SKM-1 (cell line): ENCODE data around the gene EFNA5.

Source experiments
- DNase-seq: peaks from one replicate; lab custom pipeline; 2025; ENCODE audit not compliant: unreplicated experiment; lab: John Stamatoyannopoulos, UW

EFNA5 gene

GRCh38 chr5:107341376-107342084 lies 329.2 kb downstream of the EFNA5 start:
- no peak for DNase-seq

DNA sequence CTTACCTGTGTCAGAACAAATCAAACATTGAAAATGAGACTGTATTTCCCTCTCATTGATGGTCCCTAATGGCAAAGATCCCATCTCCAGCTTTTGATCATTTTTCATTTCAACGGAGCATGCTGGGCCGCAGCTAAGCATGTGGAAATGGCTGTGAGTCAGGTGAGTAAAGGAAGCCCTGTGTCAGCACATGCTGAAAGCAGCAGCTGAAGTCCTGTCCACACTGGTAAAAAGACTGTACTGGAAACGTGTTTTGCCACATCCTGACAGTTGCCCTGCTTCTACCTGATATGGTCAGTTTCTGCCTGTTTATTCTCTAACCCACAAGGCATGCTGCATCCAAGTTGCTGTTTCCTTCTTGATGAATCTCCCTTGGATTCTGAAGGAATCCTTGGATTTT lies 330.1 kb downstream of the EFNA5 start:
- DNase-seq, result no peak

DNA sequence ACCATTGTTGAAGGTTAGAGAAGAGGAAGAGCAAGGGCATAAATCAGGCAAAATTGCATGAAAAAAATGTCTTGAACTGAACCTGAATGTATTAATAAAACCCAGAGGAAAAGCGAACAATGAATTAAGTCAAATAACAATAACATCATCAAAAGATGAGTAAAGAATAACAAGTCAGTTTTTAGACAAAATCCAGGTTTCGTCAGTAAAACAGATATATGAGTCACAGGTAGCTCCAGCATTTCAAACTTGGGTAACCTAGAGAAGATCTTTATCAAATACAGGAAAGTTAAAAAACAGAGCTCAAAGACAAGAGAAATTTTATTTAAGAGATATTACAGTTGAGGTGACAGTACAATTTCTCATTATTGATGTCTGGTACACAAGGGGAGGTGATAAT lies 332.4 kb downstream of the EFNA5 start:
- DNase-seq, result no peak

GRCh38 chr5:107337281-107337680 lies 333.5 kb downstream of the EFNA5 start:
- DNase-seq, result no peak

DNA sequence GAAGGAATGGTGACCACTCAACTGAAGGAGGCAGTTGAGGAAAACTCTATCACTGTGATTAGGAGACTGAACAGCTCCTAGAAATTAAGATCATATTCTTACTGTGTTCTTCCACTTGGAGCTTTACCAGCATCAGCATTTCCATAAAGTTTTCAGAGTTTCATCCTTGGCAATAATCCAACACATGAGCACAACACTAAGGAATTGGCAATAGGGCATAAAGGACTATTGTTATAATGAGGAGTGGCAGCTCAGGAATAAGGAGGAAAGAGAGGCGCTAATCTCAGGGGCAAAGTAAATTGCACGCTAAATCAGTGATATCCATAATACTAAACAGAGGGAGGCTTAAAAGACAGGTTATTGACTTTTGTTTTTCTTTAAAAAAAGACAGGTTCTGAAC lies 338.9 kb downstream of the EFNA5 start:
- no peak for DNase-seq

DNA sequence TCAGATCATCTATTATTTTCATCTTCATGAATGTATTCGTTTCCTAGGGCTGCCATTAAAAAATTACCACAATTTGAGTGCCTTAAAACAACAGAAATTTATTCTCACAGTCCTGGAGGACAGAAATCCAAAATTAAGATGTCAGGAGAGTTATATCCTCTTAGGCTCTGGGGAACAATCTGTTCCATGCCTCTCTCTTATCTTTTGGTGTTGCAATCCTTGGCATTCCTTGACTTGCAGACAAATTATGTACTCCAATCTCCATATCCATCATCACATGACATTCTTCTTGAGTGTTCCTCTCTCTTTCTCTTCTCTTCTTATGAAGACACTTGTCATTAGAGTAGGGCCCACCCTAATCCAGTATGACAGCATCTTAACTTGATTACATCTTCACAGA lies 339.4 kb downstream of the EFNA5 start:
- DNase-seq, result no peak

GRCh38 chr5:107330903-107331302 lies 339.8 kb downstream of the EFNA5 start:
- no peak for DNase-seq

- no peak for DNase-seq
Observed at GRCh38 chr5:107329850-107330249, 340.9 kb downstream of the EFNA5 start.
